ENCODE results near the gene ZNF70.

The ZNF70 gene

DNA sequence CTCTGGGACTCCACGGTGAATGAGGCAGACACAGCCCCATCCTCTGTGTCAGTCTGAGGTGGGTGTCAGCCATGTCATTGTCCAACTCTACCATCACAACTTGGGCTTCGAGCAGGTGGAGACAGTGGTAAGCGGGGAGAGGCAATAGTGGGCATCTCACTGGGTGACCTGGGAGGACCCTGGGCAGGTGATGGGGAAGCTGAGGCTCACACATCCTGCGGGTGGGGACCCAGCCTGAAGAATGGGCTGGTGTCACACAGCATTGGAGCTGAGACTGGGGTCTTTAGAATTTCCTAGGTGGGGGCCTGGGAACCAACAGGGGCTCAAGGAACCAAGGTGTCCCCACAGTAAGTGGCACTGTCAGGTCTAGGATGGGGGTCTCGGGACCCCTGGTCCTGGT lies 28.8 kb upstream of the ZNF70 start:
- no peak overlapping the region for H3K4me3 ChIP-seq (ENCODE audit: low read depth, low read length)
- TF ChIP-seq, protein P1, sequence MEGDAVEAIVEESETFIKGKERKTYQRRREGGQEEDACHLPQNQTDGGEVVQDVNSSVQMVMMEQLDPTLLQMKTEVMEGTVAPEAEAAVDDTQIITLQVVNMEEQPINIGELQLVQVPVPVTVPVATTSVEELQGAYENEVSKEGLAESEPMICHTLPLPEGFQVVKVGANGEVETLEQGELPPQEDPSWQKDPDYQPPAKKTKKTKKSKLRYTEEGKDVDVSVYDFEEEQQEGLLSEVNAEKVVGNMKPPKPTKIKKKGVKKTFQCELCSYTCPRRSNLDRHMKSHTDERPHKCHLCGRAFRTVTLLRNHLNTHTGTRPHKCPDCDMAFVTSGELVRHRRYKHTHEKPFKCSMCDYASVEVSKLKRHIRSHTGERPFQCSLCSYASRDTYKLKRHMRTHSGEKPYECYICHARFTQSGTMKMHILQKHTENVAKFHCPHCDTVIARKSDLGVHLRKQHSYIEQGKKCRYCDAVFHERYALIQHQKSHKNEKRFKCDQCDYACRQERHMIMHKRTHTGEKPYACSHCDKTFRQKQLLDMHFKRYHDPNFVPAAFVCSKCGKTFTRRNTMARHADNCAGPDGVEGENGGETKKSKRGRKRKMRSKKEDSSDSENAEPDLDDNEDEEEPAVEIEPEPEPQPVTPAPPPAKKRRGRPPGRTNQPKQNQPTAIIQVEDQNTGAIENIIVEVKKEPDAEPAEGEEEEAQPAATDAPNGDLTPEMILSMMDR (IDR thresholded peaks at IDR 0.05; ENCODE audit: insufficient read depth, low read depth, low read length, missing control alignments) = no peak
- no peak for DNase-seq (ENCODE audit: low read depth)

DNA sequence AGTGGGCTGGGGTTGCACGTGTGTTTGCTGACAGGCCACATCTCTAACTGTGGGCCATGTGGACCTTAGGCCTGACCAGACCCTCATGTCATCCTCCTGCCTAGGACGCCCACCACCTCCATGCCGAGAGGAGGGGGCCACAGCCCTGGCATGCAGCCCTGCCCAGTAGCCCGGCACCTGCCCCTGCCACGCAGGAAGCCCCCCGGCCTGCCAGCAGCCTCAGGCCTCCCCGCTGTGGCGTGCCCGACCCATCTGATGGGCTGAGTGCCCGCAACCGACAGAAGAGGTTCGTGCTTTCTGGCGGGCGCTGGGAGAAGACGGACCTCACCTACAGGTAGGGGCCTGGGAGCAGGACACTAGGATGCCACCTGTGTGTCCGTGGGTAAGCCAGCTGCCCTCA lies 28.2 kb upstream of the ZNF70 start:
- no peak for DNase-seq (ENCODE audit: low read depth)
- TF ChIP-seq, protein P1 (IDR thresholded peaks at IDR 0.05; ENCODE audit: insufficient read depth, low read depth, low read length, missing control alignments) = no peak
- no peak overlapping the region for H3K4me3 ChIP-seq (ENCODE audit: low read depth, low read length)

DNA sequence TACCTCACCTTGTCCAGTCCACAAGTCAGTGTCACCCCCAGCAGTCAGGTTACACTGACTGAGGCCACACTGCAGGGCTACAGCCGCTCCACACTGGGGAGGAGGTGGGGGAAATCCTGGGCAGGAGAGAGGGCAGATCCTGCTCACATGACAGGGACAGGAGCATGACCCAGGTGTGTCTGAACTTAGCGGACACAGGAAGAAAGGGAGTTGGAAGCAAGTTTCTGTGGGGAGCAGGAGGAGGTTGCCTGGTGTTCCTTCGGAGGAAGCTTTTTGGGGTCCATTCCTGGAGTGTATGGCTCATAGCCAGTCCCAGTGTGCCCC lies 27.6 kb upstream of the ZNF70 start:
- DNase-seq (ENCODE audit: low read depth) = no peak
- TF ChIP-seq, protein P1 (IDR thresholded peaks at IDR 0.05; ENCODE audit: insufficient read depth, low read depth, low read length, missing control alignments) = no peak
- no peak overlapping the region for H3K4me3 ChIP-seq (ENCODE audit: low read depth, low read length)

DNA sequence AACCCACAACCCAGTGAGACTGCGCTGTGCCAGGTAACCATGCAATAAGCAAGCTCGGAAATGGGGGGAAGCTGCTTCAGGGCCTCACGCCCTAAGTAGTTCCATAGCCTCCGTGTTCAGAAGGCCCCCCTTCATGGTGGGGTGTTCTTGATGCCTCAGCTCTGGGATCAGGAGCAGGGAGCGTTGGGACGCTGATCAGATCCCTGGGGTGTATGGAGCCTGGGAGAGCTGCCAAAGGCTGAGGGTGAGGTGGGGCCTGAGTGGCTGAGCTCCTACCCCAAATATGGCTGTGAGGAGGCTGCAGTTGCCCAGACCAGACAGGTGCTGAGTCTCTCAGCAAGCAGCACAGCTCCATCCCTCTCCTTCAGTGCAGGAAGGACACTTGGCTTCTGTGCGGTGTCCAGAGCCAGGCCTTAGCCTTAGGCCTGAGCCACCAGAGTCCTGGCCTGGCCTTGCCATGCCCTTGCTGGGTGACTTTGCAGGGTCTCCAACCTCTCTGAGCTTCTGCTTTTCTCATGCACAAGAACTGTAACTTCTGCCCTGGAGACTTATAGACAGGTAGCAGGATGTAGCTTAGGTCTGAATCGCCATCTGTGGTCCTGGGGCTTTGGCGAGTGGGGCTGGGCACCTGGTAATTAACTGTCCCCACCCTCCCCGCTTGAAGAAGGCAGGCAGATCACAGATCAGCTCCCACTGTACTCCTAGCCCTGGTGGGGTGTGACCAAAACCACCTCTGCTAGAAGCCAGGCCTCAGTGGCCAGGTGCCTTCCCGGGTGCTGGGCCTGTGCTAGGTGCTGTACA lies 27.1 kb upstream of the ZNF70 start:
- TF ChIP-seq, protein P1 (IDR thresholded peaks at IDR 0.05; ENCODE audit: insufficient read depth, low read depth, low read length, missing control alignments) = no peak
- no peak for DNase-seq (ENCODE audit: low read depth)
- H3K4me3 ChIP-seq (ENCODE audit: low read depth, low read length) = no peak overlapping the region

DNA sequence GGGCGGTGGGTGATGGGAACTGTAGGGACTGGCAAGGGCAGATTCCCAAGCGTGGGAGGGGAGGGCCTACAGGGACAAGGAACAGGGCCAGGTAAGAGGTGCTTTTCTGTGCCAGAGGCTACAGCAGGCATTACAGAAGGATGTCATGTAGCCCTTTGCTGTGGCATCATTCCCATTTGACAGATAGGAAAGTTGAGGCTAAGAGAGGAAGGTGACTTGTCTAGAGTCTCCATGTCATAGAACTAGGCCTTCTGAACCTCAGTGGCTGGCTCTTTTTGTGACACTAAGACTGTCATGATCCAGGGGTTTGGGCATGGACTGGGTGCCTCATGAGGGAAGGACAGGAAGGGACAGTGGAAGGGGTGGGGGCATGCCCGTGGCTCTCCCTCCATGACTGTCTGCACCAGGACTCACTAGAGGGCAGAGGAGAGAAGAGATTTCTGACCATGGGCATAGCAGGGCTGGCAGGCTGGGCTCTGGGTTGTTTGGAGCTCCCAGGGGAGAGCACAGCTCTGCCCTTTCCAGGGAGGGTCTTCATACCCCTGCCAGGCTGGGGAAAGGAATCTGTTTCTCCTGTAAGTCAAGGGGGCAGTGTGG lies 25.0 kb upstream of the ZNF70 start:
- no peak overlapping the region for H3K4me3 ChIP-seq (ENCODE audit: low read depth, low read length)
- DNase-seq (ENCODE audit: low read depth) = no peak
- TF ChIP-seq, protein P1 (IDR thresholded peaks at IDR 0.05; ENCODE audit: insufficient read depth, low read depth, low read length, missing control alignments) = no peak

DNA sequence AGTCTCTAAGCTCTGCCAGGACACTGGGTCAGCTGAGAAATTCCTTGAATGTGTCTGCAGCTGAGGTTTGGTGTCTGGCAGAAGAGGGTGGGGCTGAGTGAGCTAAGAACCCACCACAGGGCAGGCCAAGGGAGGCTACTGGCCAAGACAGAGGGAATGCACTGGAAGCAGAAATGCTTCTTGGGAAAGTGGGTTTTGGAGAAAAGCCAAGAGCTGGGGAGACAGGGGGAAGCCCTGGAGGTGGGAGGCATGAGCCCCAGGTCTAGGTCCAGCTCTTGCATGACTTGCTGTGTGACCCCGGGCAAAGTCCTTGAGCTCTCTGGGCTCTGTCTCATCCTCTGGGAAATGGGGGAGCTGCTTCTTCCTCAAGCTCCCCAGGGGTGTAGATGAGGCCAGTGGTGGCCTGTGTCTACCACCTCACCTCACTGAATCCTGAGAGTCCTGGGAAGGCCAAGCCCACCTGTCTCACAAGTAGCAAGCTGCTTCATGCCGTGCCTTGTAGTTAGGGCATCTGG lies 24.1 kb upstream of the ZNF70 start:
- TF ChIP-seq, protein P1 (IDR thresholded peaks at IDR 0.05; ENCODE audit: insufficient read depth, low read depth, low read length, missing control alignments) = no peak
- DNase-seq (ENCODE audit: low read depth) = no peak
- H3K4me3 ChIP-seq (ENCODE audit: low read depth, low read length) = no peak overlapping the region
